GM23338 (cell line): ENCODE data around the gene VAPA. TPM values are rescaled to one million over a fixed set of nuclear protein-coding genes. Genes with fewer than 3 reads are reported as not detected.

Experiments
- ATAC-seq: fragments of 200-7000 bp; cut with Tn5 transposase; 3 replicates; pipeline ENCODE4 v1.9.1; 2020
- DNase-seq: peaks from one replicate; pipeline ENCODE4 v3.0.0-alpha.2; 2015; ENCODE audit warnings: low spot score
- H2AFZ ChIP-seq: fragments of 200-600 bp; sonication (generic); 2 replicates; pipeline ENCODE4 v1.8.0; 2016; ENCODE audit warnings: antibody characterized with exemption, mild to moderate bottlenecking, moderate library complexity
- H3F3A ChIP-seq: fragments of 200-600 bp; sonication (generic); replicated peaks from 2 replicates; pipeline ENCODE4 v1.8.0; 2017; ENCODE audit warnings: antibody characterized with exemption, mixed run types, low read depth
- H3K27ac ChIP-seq: fragments of 200-600 bp; sonication (generic); 2 replicates; pipeline ENCODE4 v1.6.1; 2016; ENCODE audit warnings: low read depth
- H3K27me3 ChIP-seq: fragments of 200-600 bp; sonication (generic); 2 replicates; pipeline ENCODE4 v1.8.0; 2016; ENCODE audit warnings: mild to moderate bottlenecking, mixed run types, moderate library complexity; ENCODE audit not compliant: insufficient read depth
- H3K36me3 ChIP-seq: fragments of 200-600 bp; sonication (generic); 2 replicates; pipeline ENCODE4 v1.8.0; 2016; ENCODE audit warnings: mild to moderate bottlenecking; ENCODE audit not compliant: insufficient read depth
- H3K4me1 ChIP-seq: fragments of 200-600 bp; sonication (generic); 2 replicates; pipeline ENCODE4 v1.8.0; 2016; ENCODE audit warnings: mild to moderate bottlenecking, moderate library complexity; ENCODE audit not compliant: insufficient read depth
- H3K4me2 ChIP-seq: fragments of 200-600 bp; sonication (generic); 2 replicates; pipeline ENCODE4 v1.7.1; 2017; ENCODE audit warnings: mixed run types
- H3K4me3 ChIP-seq: fragments of 200-600 bp; sonication (generic); 2 replicates; pipeline ENCODE4 v1.6.1; 2016; ENCODE audit warnings: mixed run types
- H3K79me2 ChIP-seq: fragments of 200-600 bp; sonication (generic); replicated peaks from 2 replicates; pipeline ENCODE4 v1.8.0; 2017; ENCODE audit warnings: mild to moderate bottlenecking; ENCODE audit not compliant: insufficient read depth
- H3K9me2 ChIP-seq: fragments of 200-600 bp; sonication (generic); 2 replicates; pipeline ENCODE4 v1.8.0; 2017; ENCODE audit not compliant: insufficient read depth
- H4K20me1 ChIP-seq: fragments of 200-600 bp; sonication (generic); replicated peaks from 2 replicates; pipeline ENCODE4 v1.8.0; 2017; ENCODE audit warnings: mild to moderate bottlenecking; ENCODE audit not compliant: insufficient read depth
- H3K27ac Mint-ChIP-seq: 2 replicates; pipeline ENCODE4 v1.8.0; 2020; ENCODE audit warnings: inconsistent platforms, mild to moderate bottlenecking, moderate library complexity, mixed read lengths
- H3K27me3 Mint-ChIP-seq: 3 replicates; pipeline ENCODE4 v1.8.0; 2022; ENCODE audit warnings: low read depth, mild to moderate bottlenecking, moderate library complexity, mixed read lengths, inconsistent platforms; ENCODE audit not compliant: insufficient read depth, poor library complexity
- H3K36me3 Mint-ChIP-seq: 3 replicates; pipeline ENCODE4 v1.8.0; 2021; ENCODE audit warnings: low read depth, mild to moderate bottlenecking, inconsistent platforms, moderate library complexity, mixed read lengths
- H3K4me1 Mint-ChIP-seq: 3 replicates; pipeline ENCODE4 v1.8.0; 2020; ENCODE audit warnings: mild to moderate bottlenecking, inconsistent platforms, mixed read lengths
- H3K4me3 Mint-ChIP-seq: 3 replicates; pipeline ENCODE4 v1.8.0; 2021; ENCODE audit warnings: moderate library complexity, mild to moderate bottlenecking, inconsistent platforms, mixed read lengths
- H3K9me3 Mint-ChIP-seq: 3 replicates; pipeline ENCODE4 v1.8.0; 2020; ENCODE audit warnings: moderate library complexity, mild to moderate bottlenecking, inconsistent platforms, mixed read lengths
- ETS1 ChIP-seq: IDR thresholded peaks from 2 replicates; pipeline ENCODE4 v1.6.1; 2016; ENCODE audit warnings: antibody characterized with exemption
- EZH2 ChIP-seq: fragments of 200-600 bp; sonication (generic); IDR thresholded peaks from one replicate; pipeline ENCODE4 v1.8.0; 2017; ENCODE audit warnings: antibody characterized with exemption, mild to moderate bottlenecking, low read depth; ENCODE audit not compliant: unreplicated experiment
- EZH2phosphoT487 ChIP-seq: fragments of 200-600 bp; sonication (generic); IDR thresholded peaks from one replicate; pipeline ENCODE4 v1.8.1; 2018; ENCODE audit warnings: antibody characterized with exemption; ENCODE audit not compliant: unreplicated experiment
- NANOG ChIP-seq: IDR thresholded peaks from 2 replicates; pipeline ENCODE4 v1.6.1; 2016; ENCODE audit warnings: antibody characterized with exemption, borderline replicate concordance
- POLR2AphosphoS5 ChIP-seq: IDR thresholded peaks from 2 replicates; pipeline ENCODE4 v1.6.1; 2016; ENCODE audit warnings: antibody characterized with exemption, low read depth
- STAT1 ChIP-seq: IDR thresholded peaks from one replicate; pipeline ENCODE4 v1.6.1; 2016; ENCODE audit warnings: antibody characterized with exemption; ENCODE audit not compliant: unreplicated experiment
- ZNF114 ChIP-seq: fragments of 250-450 bp; sonication (Bioruptor Pico); IDR thresholded peaks from 2 replicates; pipeline ENCODE4 v1.5.0; 2020; ENCODE audit warnings: mild to moderate bottlenecking, moderate library complexity
- ZNF462 ChIP-seq: fragments of 250-450 bp; sonication (Bioruptor Pico); IDR thresholded peaks from 2 replicates; pipeline ENCODE4 v1.5.0; 2020; ENCODE audit warnings: mild to moderate bottlenecking, moderate library complexity
- polyA plus RNA-seq: library from polyadenylated mRNA; unstranded; fragments of >200 nt; fragmentation: Nextera tagmentation; extraction: Ambion mirVana; gene quantifications from 2 replicates; pipeline ENCODE4 v1.2.1, GENCODE V29; 2016
- total RNA-seq: library from RNA; depleted of rRNA; stranded (reverse); fragments of >200 nt; shearing (Covaris generic); gene quantifications from 2 replicates; pipeline ENCODE4 v1.2.3, GENCODE V29; 2014
- TF ChIP-seq, protein P1 (sequence below), 2 experiments: fragments of 200-600 bp in 1 of 2; sonication (generic) in 1 of 2; conservative IDR thresholded peaks; 2 replicates each; pipeline versions ENCODE4 v1.5.1 to v1.6.1; 2016 to 2017; ENCODE audit warnings: antibody characterized with exemption in 2 of 2, low read depth in 2 of 2, mild to moderate bottlenecking in 2 of 2, moderate library complexity in 1 of 2

VAPA gene
- total and polyA plus RNA-seq, 2 experiments from 2014 or later = 162 to 178 TPM

DNA sequence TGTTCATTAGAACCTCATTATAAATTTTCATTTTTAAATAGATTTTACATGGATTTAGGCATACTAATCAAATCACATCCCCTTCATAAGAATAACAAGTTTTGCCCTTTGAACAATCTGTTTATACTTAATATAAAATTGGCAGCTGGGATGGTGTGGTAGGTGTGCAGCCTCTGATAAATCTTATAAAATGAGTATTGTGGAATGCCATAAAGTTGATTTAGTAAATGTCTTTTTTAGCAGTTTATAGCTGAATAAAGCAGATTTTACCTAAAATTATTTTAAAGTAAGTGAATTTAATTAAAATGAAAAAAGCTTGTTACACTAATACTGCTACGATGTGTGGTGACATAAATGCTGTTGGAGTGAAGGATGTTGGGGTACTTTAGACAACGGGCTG, 35.5 kb downstream of the VAPA start:
- H3K36me3 ChIP-seq = peaks cover 12% of the 10 kb centered on the region

GRCh38 chr18:9949861-9950260, 36.0 kb downstream of the VAPA start:
- ATAC-seq = no peak
- Histone ChIP-seq H3K36me3 (peaks cover 12% of the 10 kb centered on the region), H3K27me3 (no peaks in the 10 kb centered on the region), H2AFZ (no peak overlapping the region), H3K4me1 (no peaks in the 10 kb centered on the region), H3K27ac (no peak overlapping the region), H3K9me2 (no peaks in the 10 kb centered on the region), H3K79me2 (peaks cover 20% of the 10 kb centered on the region; the same call in 1 of the 2 replicates), H3K4me2 (no peak overlapping the region), H4K20me1 (peaks cover 3% of the 10 kb centered on the region; the same call in 1 of the 2 replicates), H3K4me3 (no peak overlapping the region), H3F3A (no peaks in the 10 kb centered on the region)
- Mint-ChIP-seq H3K4me1 (peaks cover 2% of the 10 kb centered on the region; the same call in 2 of the 3 replicates), H3K27ac (no peak overlapping the region; the same call in 1 of the 2 replicates), H3K9me3 (no peaks in the 10 kb centered on the region), H3K27me3 (no peaks in the 10 kb centered on the region), H3K4me3 (no peak overlapping the region), H3K36me3 (peaks cover 33% of the 10 kb centered on the region)
- DNase-seq = no peak
- TF ChIP-seq NANOG (no peak), STAT1 (no peak), EZH2phosphoT487 (no peak), POLR2AphosphoS5 (no peak), ETS1 (no peak), ZNF462 (no peak), ZNF114 (CRISPR knock-in tag) (no peak)
- TF ChIP-seq, protein P1, sequence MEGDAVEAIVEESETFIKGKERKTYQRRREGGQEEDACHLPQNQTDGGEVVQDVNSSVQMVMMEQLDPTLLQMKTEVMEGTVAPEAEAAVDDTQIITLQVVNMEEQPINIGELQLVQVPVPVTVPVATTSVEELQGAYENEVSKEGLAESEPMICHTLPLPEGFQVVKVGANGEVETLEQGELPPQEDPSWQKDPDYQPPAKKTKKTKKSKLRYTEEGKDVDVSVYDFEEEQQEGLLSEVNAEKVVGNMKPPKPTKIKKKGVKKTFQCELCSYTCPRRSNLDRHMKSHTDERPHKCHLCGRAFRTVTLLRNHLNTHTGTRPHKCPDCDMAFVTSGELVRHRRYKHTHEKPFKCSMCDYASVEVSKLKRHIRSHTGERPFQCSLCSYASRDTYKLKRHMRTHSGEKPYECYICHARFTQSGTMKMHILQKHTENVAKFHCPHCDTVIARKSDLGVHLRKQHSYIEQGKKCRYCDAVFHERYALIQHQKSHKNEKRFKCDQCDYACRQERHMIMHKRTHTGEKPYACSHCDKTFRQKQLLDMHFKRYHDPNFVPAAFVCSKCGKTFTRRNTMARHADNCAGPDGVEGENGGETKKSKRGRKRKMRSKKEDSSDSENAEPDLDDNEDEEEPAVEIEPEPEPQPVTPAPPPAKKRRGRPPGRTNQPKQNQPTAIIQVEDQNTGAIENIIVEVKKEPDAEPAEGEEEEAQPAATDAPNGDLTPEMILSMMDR (conservative IDR thresholded peaks at IDR 0.05; ENCODE audit: low read depth in 2 of 2) = no peak

More for the DNA sequence above, 35.5 kb downstream of the VAPA start:
- Histone ChIP-seq H3F3A (no peaks in the 10 kb centered on the region), H3K4me2 (no peak overlapping the region), H3K4me1 (no peaks in the 10 kb centered on the region), H3K27ac (no peak overlapping the region), H3K79me2 (peaks cover 18% of the 10 kb centered on the region; the same call in 1 of the 2 replicates), H3K4me3 (no peak overlapping the region), H3K27me3 (no peaks in the 10 kb centered on the region), H3K9me2 (no peaks in the 10 kb centered on the region), H2AFZ (no peak overlapping the region), H4K20me1 (peaks cover 3% of the 10 kb centered on the region; the same call in 1 of the 2 replicates)
- H3K27ac Mint-ChIP-seq = no peak overlapping the region
- H3K4me1 Mint-ChIP-seq = peaks cover 2% of the 10 kb centered on the region; the same call in 2 of the 3 replicates
- H3K4me3 Mint-ChIP-seq = no peak overlapping the region
- H3K9me3 Mint-ChIP-seq = no peaks in the 10 kb centered on the region
- ATAC-seq (no peak), DNase-seq (no peak)
- TF ChIP-seq EZH2 = no peak
- TF ChIP-seq, protein P1 (conservative IDR thresholded peaks at IDR 0.05; ENCODE audit: low read depth in 2 of 2) = no peak
- no peak for TF ChIP-seq EZH2phosphoT487
- no peaks in the 10 kb centered on the region for H3K27me3 Mint-ChIP-seq
- peaks cover 34% of the 10 kb centered on the region for H3K36me3 Mint-ChIP-seq
